Fibroblast of mammary gland (primary cell): ENCODE data around the gene CCDC92B.

ENCODE experiments used
- DNase-seq: peaks from one replicate; pipeline ENCODE4 v3.0.0-alpha.2; 2010; ENCODE audit warnings: low read depth
- H3K4me3 ChIP-seq: 2 replicates; pipeline ENCODE4 v1.5.1; 2011; ENCODE audit warnings: low read depth, mild to moderate bottlenecking, low read length, moderate library complexity; ENCODE audit not compliant: control insufficient read depth
- TF ChIP-seq, protein P1 (sequence below): conservative IDR thresholded peaks from 2 replicates; pipeline ENCODE4 v1.5.1; 2011; ENCODE audit warnings: low read depth, low read length, inconsistent platforms; ENCODE audit not compliant: control insufficient read depth, insufficient read depth

CCDC92B gene

DNA sequence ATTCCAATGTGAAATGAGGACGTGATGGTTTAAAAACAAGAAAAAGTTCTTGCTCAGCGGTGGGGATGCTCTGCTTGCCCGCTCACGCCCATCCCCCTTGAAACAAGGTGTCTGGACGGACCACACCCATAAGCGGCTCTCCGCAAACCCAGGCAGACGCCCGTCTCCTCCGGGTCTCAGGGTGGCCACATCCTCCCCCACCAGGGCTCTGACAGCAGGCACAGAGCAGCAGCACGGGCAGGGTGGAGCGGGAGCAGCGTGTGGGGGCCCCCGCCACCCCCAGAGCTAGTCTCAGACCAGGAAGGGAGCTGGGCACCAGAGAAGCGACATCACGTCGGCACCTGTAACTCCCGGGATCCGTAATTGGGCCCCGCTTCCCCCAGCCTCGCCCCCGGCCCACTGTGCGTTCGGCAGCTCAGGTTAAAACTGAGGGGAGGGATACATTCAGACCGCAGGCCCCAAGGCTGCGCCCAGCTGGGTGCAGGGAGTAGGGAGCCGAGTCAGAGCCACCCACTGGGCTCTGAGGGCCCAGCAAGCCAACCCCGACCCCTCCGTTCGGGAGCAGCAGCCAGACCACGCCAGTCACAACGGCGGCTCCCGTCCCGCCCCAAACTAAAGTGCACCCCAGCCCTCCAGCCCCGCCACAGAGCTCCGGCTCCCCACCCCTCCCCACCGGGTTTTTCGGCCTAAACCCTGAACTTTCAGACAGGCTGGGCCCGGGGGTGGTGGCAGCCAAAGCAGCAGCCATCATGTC is 59.9 kb downstream of the CCDC92B start:
- DNase-seq: no peak

DNA sequence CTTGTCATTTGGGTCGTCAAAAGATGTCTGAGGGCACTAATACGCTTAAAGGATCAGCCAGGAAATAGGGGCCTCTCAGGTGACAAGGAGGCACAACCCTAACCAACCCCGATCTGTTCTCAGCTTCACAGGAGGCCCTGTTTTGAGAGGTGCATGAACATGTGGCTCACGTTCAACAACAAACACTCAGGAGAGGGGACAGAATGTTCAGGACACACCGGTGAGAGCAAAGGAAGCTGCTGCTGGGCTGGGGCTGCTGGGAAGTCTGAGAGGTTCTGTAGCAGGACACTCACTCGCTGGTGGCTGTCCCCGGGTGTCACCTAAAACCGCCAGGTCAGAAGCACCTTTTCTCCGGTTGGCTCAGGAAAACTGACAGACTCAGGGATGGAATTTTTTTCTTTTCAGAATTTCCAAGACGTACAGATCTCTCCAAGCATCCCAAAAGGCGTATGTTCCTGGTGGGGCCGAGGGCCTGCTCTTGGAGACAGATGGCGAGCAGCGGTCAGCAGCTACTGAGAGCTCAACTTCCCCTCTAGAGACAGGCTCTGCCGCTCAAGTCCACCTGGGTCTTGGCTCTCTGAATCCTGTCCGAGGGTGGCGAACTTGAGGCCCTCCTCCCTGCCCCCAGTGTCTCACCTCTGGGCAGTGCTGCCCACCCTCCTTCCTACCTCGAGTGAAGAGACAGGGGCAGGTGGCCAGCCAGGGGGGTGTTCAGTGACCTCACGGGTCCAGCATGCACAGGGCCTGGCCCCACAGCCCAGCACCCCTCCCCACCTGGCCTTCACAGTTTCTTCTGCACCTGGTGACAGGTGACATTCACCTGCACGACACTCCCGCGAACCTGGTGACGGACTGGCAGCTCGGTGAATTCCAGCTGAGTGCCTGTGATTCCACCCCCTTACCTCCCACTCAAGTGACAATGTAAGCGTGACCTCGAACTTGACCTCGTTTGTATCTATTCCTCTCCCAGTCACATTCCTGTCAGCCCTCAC is 60.8 kb downstream of the CCDC92B start:
- no peak for DNase-seq
- TF ChIP-seq, protein P1, sequence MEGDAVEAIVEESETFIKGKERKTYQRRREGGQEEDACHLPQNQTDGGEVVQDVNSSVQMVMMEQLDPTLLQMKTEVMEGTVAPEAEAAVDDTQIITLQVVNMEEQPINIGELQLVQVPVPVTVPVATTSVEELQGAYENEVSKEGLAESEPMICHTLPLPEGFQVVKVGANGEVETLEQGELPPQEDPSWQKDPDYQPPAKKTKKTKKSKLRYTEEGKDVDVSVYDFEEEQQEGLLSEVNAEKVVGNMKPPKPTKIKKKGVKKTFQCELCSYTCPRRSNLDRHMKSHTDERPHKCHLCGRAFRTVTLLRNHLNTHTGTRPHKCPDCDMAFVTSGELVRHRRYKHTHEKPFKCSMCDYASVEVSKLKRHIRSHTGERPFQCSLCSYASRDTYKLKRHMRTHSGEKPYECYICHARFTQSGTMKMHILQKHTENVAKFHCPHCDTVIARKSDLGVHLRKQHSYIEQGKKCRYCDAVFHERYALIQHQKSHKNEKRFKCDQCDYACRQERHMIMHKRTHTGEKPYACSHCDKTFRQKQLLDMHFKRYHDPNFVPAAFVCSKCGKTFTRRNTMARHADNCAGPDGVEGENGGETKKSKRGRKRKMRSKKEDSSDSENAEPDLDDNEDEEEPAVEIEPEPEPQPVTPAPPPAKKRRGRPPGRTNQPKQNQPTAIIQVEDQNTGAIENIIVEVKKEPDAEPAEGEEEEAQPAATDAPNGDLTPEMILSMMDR: no peak
- H3K4me3 ChIP-seq: no peak overlapping the region

More for the DNA sequence above, 59.9 kb downstream of the CCDC92B start:
- TF ChIP-seq, protein P1: no peak
- no peak overlapping the region for H3K4me3 ChIP-seq

DNA sequence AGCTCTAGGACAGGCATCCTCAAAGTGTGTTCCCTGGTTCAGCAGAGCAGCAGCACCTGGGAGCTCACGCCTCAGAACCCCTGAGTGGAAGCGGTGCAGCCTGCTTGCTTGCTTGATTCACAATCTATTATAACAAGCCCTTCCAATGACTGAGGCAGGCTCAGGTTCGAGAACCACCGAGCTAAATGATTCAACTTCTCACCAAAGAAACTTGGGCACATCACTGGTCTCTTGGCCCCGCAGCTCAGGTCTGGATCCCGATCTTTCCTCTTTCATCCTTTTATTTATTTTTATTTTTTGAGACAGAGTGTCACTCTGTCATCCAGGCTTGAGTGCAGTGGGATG is 62.4 kb downstream of the CCDC92B start:
- DNase-seq: no peak
- TF ChIP-seq, protein P1: no peak
- no peak overlapping the region for H3K4me3 ChIP-seq

DNA sequence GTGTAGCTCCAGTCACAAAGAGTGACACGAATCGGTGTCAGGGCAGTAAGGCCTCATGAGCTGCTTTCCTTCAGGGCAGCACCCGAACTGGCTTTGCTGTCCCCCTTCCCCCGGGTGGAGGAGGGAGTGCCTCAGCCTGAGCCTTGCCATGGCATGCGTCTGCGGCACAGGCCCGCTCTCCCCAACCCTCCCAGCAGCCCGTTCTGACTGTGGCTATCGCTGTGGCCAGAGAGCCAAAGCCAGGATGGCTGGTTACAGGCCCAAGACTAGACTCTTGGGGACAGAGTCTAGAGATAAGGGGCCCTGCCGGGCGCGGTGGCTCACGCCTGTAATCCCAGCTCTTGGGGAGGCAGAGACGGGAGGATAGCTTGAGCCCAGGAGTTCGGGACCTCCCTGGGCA is 63.8 kb downstream of the CCDC92B start:
- H3K4me3 ChIP-seq: no peak overlapping the region
- DNase-seq: no peak
- TF ChIP-seq, protein P1: no peak

DNA sequence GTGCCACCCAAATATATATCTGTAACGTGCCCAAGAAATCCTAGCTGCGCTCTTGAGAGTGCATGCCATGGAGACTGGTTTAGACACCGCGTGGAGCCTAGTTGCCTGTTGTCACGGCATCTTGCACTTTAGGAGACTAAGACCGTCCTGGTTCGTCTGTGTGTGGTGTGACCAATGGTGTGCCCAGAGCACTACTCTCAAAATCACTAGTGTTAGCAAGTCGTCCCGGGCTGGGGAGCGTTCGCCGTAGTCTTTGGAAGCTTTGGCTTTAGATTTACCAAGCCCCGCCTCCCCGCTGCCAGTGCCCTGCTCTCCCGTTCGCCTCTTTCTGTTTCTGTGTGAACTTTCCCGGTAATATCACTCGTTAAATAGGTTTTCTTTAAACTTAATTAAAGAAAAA is 64.9 kb downstream of the CCDC92B start:
- no peak overlapping the region for H3K4me3 ChIP-seq
- DNase-seq: no peak
- TF ChIP-seq, protein P1: no peak

DNA sequence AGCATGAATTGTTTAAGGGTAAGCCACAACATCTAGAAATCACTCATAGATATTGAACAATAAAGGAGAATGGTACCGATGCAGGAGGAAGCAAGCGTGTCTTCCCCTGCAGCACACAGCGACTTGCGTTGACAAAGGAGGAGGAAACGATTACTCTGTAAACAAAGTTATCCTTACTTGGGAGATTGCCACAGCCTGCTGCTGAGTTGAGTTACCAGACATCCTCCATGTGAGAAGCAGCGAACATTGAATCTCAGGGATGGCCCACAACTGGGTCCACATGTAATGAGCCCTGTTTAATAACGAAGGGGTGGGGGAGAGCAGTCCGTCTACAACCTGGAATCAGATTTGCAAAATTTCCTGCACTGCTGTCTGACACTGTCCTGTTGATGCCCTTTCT is 65.5 kb downstream of the CCDC92B start:
- TF ChIP-seq, protein P1: no peak
- DNase-seq: no peak
- no peak overlapping the region for H3K4me3 ChIP-seq
